COLO668 (cell line): ENCODE results near the gene SLC44A5.
"Not testable (repeated sequence)": the region's sequence is repeated elsewhere in the genome, so short reads cannot be mapped to it uniquely, and the experiment has no call there.

Experiments used
- DNase-seq: peaks from one replicate; lab custom pipeline; 2025; ENCODE audit not compliant: unreplicated experiment; lab: John Stamatoyannopoulos, UW

Gene SLC44A5

DNA sequence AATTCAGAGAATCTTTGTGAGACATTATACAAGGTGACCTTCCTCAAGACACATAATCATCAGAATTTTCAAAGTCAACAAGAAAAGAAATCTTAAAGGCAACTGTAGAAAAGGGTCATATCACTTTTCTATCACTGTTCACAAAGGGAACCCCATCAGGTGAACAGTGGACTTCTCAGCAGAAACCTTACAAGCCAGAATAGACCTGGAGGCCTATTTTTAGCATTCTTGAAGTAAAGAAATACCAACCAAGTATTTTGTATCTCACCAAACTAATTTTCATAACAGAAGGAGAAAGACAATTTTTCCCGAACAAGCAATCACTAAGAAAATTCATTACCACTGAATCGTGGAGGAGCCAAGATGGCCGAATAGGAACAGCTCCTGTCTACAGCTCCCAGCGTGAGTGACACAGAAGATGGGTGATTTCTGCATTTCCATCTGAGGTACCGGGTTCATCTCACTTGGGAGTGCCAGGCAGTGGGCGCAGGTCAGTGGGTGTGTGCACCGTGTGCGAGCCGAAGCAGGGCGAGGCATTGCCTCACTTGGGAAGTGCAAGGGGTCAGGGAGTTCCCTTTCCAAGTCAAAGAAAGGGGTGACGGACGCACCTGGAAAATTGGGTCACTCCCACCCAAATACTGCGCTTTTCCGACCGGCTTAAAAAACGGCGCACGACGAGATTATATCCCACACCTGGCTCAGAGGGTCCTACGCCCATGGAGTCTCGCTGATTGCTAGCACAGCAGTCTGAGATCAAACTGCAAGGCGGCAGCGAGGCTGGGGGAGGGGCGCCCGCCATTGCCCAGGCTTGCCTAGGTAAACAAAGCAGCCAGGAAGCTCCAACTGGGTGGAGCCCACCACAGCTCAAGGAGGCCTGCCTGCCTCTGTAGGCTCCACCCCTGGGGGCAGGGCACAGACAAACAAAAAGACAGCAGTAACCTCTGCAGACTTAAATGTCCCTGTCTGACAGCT, 235.2 kb downstream of the SLC44A5 start:
- DNase-seq: not testable (repeated sequence)

DNA sequence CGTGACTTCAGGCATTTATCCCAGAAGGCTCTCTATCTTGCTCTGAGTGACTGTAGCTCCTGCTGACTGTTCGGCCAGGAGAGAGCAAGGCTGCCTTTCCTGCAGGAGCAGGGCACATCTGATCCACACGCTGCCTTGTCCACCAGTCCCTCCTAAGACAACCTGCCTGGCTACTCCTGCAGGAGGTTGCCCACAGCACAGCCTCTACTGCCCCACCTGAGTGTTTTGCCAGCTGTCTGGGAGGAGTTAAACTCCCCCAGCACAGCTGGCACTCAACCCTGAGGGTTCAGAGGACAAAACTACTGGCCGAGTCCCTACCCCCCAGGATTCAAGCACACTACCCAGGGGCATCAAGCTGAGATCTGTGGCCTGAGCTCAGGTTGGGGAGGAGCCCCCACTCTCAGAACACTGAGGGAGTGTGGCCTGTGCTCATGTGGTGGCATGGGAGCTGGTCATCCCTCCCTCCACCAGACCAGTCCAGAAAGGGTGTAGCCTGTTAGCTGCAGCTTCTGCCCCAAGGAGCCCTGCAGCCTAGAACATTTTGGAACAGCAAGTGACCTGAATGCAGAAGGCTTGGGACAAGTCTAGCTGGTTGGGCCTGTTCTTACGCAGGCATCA, 237.3 kb downstream of the SLC44A5 start:
- no peak for DNase-seq

DNA sequence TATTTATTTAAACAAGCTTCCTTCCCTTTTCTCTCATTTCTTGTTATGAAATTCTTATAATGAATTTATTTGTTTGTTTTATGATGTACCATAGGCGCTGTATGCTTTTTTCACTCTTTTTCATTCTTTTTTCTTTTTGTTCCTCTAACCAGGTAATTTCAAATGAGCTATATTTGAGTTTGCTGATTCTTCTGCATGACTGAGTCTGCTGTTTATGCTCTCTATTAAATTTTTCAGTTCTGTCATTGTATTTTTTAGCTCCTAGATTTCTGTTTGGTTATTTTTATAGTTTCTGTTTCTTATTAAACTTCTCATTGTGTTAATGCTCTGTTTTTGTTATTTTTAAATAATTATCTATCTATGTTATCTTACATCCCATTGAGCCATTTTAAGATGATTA, 244.3 kb downstream of the SLC44A5 start:
- no peak for DNase-seq

DNA sequence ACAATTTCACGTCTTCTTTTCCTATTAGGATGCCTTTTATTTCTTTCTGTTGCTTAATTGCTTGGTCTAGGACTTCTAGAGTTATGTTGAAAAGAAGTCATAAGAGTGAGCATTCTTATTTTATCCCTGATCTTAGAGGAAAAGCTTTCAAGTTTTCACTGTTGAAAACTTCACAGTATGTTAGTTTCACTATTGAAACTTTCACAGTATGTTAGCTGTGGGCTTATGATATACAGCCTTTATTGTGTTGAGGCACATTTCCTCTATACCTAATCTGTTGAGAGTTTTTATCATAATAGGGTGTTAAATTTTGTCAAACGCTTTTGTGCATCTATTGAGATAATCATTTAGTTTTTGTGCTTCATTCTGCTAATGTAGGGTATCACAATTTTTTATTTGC, 249.7 kb downstream of the SLC44A5 start:
- no peak for DNase-seq

DNA sequence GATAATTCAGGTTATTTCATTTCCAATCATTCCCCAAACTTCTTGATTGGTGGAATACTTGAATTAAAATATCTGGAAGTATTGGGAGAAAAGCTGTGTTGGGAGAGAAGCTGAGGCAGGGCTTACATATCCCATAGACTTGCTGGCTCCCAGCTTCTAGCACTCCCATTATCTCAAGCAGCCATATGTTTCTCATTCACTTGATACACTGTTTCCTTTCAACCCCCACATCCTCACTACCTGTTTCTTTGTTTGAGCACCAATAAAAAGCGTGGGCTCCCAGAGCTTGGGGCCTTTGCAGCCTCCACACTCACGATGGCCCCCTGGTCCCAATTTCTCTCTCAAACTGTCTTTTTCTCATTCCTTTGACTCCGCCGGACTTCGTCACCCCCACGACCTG, 256.6 kb downstream of the SLC44A5 start:
- DNase-seq: not testable (repeated sequence)

DNA sequence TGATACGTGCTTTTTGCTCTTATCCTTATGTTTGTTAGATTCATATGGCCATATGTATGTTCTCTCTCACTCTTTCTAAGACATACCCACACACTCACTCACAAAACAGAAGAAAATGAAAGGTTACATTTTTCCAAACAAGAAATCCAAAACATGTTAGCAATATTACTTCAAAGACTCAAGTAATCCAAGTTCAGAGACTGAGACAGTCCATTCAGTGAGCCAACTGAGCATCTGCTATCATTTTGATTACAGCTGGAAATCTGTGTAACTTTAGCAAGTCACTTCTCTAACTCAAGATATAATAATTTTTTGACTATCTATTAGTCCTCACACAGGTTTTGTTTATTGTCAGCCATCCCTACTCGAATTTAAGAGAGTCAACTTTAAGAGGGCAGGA, 257.9 kb downstream of the SLC44A5 start:
- DNase-seq: no peak

DNA sequence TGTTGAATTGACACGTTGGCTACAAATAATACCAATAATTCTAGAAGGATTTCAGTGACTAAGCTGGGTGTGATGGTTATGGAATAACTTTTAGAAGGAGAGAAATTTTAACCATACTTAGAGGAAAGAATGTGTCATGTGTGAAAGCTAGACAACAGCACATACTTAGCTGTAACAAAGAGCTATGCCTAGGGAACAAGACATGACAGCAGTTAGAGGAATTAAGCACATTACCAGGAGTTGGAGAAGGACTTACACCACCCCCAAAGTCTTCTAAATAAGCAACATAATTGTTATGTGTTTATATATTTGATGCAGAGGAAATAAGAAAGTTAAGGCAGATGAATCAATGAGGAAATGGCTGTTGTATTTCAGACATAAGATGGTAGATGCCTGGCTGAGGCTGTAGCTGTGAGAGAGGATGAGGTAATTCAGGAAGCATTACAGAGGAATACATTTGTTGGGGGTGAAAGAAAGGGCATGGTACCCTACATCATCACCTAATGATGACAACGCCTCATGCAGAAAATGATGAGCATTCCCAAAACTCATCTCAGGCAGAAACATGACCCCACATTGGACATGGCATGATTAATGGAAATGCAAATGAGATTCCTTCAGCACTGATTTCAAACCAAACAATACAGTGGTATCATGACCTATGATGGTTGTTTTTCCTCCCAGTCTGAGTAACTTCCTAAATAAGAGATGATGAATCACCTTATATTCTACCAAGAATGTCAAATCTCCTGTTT, 265.2 kb downstream of the SLC44A5 start:
- no peak for DNase-seq

DNA sequence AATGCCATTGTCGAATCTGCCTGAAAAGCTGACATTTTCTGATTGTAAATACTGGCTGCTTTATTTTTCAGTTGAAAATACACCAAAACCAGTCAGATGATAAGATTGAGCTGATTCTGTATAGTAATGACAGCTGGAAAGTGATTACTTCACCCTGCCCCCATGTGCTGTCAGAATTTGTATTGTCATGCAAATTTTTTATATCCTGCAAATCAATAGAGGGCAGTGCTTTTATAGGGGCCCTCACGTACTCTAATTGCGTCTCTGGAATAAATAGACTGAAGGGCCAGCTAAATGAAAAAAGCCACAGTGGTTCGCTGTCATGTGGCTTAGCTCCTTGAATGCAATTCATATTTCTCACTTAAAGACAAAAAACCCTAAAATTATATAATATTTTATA, 268.1 kb downstream of the SLC44A5 start:
- DNase-seq: no peak

DNA sequence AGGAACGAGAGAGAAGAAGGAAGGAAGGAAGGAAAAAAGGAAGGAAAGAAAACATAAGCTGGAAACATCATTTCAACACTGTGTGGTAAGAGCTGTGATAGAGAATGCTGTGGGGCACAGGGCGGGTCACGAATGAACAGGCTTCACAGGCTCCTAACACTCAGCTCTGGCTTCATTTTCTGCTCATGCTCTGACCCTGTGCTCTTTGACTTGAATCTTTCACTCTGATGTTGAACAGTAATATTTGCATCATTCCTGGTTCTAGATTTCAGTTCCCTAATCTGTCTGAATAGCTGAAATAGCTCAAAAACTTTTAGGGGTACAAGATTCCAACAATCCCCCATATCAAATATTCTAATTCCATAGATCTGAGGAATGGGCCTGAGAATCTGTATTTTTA, 269.4 kb downstream of the SLC44A5 start:
- DNase-seq: no peak

DNA sequence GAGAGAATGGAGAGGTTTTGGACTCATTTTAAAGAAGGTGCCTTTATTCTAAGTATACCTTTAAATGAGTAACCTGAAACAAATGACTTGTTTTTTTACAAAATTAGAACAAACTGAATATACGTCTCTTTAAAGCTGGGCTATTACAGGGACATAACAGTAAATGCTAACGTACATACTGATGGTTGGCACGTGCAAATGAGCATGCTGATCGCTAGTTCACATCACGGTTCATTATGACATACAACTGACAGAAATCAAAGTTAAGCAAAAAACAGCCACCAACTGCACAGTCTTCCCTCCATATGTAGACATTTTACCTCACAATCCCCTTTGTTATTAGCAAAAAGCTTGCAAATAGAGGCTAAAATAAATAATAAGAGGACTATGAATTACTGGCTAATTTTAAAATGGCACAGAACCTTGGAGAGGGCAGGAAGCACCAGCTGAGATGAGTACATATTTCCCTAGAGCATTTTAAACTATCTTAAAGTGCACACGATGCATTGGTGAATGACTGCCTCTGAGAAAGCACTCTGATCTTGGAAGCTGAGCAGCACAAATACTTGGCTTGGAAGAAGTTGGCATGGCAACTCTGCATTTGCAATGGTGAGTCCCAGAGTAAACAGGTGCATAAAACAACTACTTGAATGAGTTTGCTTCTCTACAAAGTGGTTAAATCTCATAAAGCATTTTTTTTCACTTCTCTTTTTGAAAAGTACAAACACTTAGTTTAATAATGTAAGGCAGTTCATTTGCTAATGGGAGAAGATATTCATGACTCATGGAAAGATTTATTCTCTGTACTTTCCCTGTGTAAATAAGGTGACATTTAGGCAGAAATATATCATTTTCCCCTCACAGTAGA, 272.1 kb downstream of the SLC44A5 start:
- no peak for DNase-seq

DNA sequence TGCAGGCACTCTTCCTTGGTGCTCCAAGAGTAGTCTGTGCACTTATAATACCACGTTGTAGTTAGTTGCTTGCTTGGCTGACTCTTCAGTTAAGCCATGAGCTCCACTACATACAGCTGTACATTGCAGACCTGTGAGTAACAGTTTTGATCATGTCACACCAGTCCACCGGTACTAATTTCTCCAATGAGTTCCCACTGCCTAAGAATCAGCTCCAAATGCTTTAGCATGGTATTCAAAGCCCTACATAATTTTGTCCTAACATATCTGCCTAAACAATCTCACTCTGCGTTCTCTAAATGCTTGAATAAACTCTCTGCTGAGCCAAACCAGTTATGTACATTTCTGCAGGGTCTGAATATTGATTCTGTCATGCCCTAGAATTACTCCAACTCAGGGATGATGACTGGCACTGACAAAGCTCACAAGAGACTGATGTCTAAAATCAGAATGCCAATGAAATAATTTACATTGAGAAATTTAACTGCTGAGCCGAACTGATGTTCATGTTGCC, 276.0 kb downstream of the SLC44A5 start:
- no peak for DNase-seq

DNA sequence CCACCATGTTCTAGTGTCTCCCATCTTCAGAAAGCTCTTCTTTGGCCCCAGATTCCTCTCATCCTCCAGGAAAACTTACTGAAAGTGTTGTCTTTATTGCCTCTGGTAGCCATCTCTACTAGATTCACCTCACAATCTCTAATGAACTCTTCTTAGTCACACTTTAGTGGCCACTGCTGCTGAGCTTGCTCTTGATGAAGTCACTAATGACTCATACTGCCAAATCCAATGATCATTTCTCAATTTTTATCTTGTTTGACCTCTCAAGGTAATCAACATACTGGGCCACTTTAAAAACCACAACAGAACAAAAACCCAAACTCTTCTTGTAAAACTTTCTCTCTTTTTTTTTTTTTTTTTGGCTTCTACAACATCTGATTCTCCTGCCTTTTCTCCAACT, 280.3 kb downstream of the SLC44A5 start:
- no peak for DNase-seq

DNA sequence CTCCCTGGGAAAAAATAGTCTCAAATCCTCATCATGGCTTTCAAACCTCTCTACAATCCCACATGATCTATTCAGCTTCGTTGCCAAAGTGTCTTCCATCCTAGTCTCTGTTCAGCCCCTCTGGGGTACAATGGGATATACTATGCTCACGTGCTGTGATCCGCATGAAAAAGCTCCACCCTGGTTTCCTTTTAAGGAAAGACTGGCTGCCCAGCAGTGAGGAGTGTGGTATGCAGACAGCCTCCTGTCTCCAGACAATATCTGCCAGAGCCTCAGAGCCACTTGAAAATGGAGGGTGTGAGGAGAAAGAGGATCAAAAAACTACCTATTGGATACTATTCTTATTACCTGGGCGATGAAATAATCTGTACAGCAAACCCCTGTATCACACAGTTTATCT, 282.2 kb downstream of the SLC44A5 start:
- DNase-seq: no peak

DNA sequence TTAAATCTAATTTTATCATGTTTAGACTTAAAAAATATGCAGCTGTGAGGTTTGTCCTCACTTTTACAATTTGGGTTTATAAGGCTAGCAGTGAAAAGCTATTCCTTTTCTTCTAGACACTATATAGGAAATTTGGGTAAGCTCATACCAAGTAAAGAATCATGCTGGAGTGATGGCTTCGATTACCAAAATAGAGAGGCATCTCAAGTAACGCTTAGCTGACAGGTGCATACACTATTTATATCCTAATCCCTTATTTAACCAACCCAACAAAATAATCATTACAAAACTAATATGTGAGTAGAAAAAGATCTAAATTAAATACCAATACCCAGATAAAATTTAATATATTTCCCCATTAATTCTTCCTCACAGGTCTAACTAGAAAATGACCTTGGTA, 283.5 kb downstream of the SLC44A5 start:
- DNase-seq: no peak

DNA sequence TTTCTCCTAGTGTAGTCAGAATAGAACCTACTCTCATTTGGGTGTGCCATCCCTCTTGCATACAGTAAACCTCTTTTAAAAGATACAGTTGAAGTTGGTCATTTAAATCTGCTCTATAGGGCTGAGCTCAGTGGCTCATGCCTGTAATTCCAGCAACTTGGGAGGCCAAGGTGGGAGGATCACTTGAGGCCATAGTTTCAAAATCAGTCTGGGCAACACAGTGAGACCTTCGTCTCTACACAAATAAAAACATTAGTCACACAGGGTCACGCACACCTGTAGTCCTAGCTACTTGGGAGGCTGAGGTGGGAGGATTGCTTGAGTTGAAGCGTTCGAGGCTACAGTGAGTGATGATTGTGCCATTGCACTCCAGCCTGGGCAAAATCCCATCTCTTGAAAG, 292.9 kb downstream of the SLC44A5 start:
- DNase-seq: no peak

DNA sequence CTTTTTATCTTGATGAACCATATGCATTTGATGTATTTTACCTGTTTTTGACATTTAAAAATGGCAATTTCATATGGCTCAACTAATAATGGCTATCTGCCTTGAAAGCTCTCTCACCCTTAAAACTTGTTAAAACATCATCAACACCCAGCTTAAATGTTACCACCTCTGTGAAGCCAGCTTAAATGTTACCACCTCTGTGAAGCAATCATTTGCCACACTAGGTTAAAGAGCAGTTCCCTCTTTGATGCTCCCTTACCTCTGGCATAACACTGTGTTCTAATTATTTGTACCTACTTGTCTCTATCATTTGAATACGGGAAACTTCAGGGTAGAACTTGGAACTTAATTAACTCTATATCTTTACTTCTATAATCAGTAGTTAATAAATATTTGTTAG, 294.7 kb downstream of the SLC44A5 start:
- DNase-seq: no peak

DNA sequence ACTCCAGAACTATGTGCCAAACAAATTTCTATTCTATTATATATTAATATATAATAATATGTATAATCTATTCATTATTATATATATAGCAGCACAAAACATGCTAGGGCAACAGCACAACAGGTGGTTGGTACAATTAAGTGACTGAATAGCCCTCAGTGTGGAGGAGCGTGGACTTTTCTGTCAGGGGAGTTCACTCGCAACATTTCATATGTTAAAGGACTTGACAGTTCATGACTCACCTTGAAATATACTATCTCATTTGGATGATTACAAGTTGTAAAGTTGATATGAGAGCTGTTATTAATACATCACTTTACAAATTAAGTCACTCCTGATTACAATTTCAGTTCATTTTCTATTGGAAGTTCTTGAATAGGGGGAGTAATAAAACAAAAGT, 298.3 kb downstream of the SLC44A5 start:
- DNase-seq: no peak

DNA sequence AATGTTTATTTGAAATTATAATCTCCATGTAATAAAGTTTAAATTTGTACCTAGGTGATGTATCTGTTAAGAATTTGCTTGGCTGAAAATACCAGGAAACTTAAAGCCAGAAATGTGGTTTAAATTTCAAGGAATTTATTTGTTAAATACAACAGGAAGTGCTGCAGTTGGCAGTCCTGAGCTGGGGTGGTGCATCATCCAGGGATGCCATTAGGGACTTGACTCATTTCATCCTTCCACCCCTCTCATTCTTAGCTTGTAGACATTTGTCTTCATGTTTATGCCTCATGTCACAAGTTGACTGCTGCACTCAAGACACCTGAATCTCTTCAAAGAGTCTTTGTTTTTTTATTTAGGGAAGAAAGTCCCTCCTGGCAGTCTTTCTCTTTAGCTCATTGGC, 300.8 kb downstream of the SLC44A5 start:
- DNase-seq: no peak

DNA sequence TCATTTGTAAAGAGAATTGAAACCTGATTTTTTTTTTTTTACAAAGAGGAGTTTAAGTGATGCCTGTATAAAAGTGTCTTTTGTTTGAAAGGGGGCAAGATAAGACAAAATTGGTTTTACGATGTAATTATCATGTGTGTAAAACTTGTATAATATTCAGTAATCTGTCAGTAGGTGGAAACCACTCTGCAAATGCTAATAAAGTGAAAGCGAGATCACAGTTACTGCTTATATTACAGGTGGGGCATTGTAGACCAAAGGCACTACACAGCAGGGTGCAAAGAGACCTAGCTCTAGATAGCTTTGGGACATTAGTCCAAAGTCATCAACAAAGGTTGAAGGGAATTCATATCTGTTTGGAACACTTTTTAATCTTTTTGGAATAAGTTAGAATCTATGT, 302.5 kb downstream of the SLC44A5 start:
- no peak for DNase-seq

DNA sequence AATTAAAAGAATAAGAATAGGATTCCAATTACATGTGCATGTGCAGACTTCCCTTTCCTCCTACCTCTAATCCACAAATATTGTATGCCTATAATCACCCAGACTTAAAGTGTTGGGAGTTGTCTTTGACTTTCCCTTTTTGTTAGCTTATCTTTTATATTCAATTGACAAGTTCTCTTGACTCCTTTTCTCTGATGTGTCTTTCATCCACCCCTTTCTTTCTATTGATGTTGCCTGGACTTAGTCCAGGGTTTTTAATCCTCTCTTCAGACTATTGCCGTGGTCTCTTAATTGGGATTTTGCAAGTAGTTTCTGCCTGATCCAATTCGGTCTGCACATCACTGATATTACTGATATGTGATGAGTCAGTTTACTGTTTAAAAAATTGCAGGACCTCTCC, 305.9 kb downstream of the SLC44A5 start:
- DNase-seq: no peak

DNA sequence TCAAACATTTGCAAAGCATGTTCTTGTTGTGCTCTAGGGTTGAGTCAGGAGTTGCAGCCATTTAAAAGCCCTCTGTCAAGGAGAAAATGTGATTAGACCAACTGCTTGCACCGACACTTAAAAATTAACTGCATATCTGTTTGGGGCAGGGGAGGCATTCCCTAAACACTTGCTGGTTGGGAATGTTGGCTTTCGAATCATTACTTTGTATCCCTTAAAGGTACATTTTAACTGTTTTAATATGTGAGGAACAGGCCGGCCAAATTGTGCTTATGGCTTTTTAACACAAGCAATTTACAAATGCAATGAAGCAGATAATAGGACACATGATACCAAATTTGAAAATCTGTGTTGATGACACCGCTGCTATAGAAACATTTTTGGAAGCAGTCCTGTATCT, 317.6 kb downstream of the SLC44A5 start:
- DNase-seq: no peak
